ENCODE results near the gene SMIM8.

- no peak for TF ChIP-seq CTCF (IDR thresholded peaks at IDR 0.05)
- TF ChIP-seq POLR2A (IDR thresholded peaks at IDR 0.05) = no peak
These were observed 12.3 kb downstream of the SMIM8 start for GRCh38 chr6:87334683-87335082.

All from body of pancreas (tissue), 4 donors.